Right renal cortex interstitium (tissue), 3 donors: ENCODE measurements around the gene TDRD7. TPM values are rescaled to one million over a fixed set of nuclear protein-coding genes. Genes with fewer than 3 reads are reported as not detected.
"Not testable (repeated sequence)": the region's sequence is repeated elsewhere in the genome, so short reads cannot be mapped to it uniquely, and the experiment has no call there.

Experiments
- DNase-seq, 3 donors: peaks; one replicate each; pipeline ENCODE4 v3.0.0-alpha.2; 2013; ENCODE audit warnings: low read depth in 3 of 3, low spot score in 2 of 3
- polyA plus RNA-seq, 3 donors: library from polyadenylated mRNA; unstranded; fragments of 120-200 nt; gene quantifications; one replicate each; pipeline ENCODE4 v1.2.1, GENCODE V29; 2013; ENCODE audit not compliant: insufficient read length in 3 of 3

TDRD7 gene
- polyA plus RNA-seq, 3 donors = 7.6 to 9.1 (median 8.7) TPM

- DNase-seq = no peak
Observed at GRCh38 chr9:97470076-97470475, 58.2 kb downstream of the TDRD7 start.

- DNase-seq = no peak
Observed at GRCh38 chr9:97473717-97474116, 61.8 kb downstream of the TDRD7 start.

GRCh38 chr9:97474372-97474925 lies 62.6 kb downstream of the TDRD7 start:
- DNase-seq = no peak

GRCh38 chr9:97475059-97475458 lies 63.2 kb downstream of the TDRD7 start:
- DNase-seq = no peak

- no peak for DNase-seq
Observed at GRCh38 chr9:97478301-97478981, 66.5 kb downstream of the TDRD7 start.

- DNase-seq = no peak
Observed at GRCh38 chr9:97479496-97480159, 67.7 kb downstream of the TDRD7 start.

GRCh38 chr9:97480174-97480573 lies 68.3 kb downstream of the TDRD7 start:
- DNase-seq = no peak

- DNase-seq = no peak
Observed at GRCh38 chr9:97480749-97481148, 68.9 kb downstream of the TDRD7 start.

GRCh38 chr9:97484134-97484533 lies 72.2 kb downstream of the TDRD7 start:
- DNase-seq = no peak

- no peak for DNase-seq
Observed at GRCh38 chr9:97487107-97487506, 75.2 kb downstream of the TDRD7 start.

- no peak for DNase-seq
Observed at GRCh38 chr9:97487861-97488260, 76.0 kb downstream of the TDRD7 start.

GRCh38 chr9:97491216-97491999 lies 79.5 kb downstream of the TDRD7 start:
- DNase-seq = no peak

GRCh38 chr9:97497558-97498375 lies 85.9 kb downstream of the TDRD7 start:
- not testable (repeated sequence) for DNase-seq

- DNase-seq = not testable (repeated sequence)
Observed at GRCh38 chr9:97498846-97499245, 87.0 kb downstream of the TDRD7 start.

- no peak for DNase-seq
Observed at GRCh38 chr9:97500263-97500662, 88.4 kb downstream of the TDRD7 start.

- DNase-seq = no peak
Observed at GRCh38 chr9:97500765-97501176, 88.9 kb downstream of the TDRD7 start.

- no peak for DNase-seq
Observed at GRCh38 chr9:97501177-97501971, 89.5 kb downstream of the TDRD7 start, which contains the start of gene TMOD1. Gene TMOD1, plus strand, starts transcription at chr9:97501666. Its CDS starts 22,523 bp downstream, at chr9:97524189.

GRCh38 chr9:97501972-97502221 lies 90.0 kb downstream of the TDRD7 start:
- no peak for DNase-seq

- no peak for DNase-seq
Observed at GRCh38 chr9:97502222-97502983, 90.5 kb downstream of the TDRD7 start.
